Kidney epithelial cell (primary cell): Measurements from ENCODE around the gene BTBD3. TPM values are rescaled to one million over a fixed set of nuclear protein-coding genes. Genes with fewer than 3 reads are reported as not detected.

Experiments
- DNase-seq: peaks from one replicate; pipeline ENCODE4 v3.0.0-alpha.2; 2010; ENCODE audit warnings: low read depth
- H3K27me3 ChIP-seq: 2 replicates; pipeline ENCODE4 v1.6.0; 2011; ENCODE audit warnings: low read length; ENCODE audit not compliant: control insufficient read depth, insufficient read depth
- H3K36me3 ChIP-seq: 2 replicates; pipeline ENCODE4 v1.5.1; 2011; ENCODE audit warnings: low read length; ENCODE audit not compliant: control insufficient read depth, insufficient read depth
- H3K4me3 ChIP-seq: 2 replicates; pipeline ENCODE4 v1.5.1; 2011; ENCODE audit warnings: low read depth, mild to moderate bottlenecking, control low read depth, low read length
- total RNA-seq: library from RNA; depleted of rRNA; stranded (reverse); fragments of >200 nt; gene quantifications from 2 replicates; pipeline ENCODE4 v1.2.3, GENCODE V29; 2015
- TF ChIP-seq, protein P1 (sequence below): IDR thresholded peaks from 2 replicates; pipeline ENCODE4 v1.5.1; 2011; ENCODE audit warnings: mild to moderate bottlenecking, moderate library complexity, low read length, control low read depth, inconsistent platforms; ENCODE audit not compliant: insufficient read depth, poor library complexity, severe bottlenecking

The BTBD3 gene
- total RNA-seq, 1 donor from 2014 or later, result 31.6 TPM

DNA sequence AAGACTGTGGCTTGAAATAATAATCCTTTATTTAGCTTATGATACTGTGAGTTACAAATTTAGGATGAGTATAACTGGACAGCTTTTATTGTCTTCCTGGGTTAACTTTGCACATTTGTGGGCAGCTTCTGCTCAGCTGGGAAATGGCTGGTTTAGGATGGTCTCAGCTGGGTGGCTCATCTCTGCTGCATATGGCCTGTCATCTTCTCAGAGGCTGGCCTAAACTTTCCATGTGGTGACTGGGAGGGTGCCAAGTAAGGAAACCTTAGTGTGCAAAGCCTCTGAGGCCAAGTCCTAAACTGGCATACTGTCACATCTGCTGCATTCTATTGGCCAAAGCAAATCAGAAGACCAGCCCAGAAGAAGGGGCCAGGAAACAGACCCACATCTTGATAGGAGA, 40.2 kb downstream of the BTBD3 start:
- TF ChIP-seq, protein P1, sequence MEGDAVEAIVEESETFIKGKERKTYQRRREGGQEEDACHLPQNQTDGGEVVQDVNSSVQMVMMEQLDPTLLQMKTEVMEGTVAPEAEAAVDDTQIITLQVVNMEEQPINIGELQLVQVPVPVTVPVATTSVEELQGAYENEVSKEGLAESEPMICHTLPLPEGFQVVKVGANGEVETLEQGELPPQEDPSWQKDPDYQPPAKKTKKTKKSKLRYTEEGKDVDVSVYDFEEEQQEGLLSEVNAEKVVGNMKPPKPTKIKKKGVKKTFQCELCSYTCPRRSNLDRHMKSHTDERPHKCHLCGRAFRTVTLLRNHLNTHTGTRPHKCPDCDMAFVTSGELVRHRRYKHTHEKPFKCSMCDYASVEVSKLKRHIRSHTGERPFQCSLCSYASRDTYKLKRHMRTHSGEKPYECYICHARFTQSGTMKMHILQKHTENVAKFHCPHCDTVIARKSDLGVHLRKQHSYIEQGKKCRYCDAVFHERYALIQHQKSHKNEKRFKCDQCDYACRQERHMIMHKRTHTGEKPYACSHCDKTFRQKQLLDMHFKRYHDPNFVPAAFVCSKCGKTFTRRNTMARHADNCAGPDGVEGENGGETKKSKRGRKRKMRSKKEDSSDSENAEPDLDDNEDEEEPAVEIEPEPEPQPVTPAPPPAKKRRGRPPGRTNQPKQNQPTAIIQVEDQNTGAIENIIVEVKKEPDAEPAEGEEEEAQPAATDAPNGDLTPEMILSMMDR, result no peak
- DNase-seq, result no peak
- H3K4me3 ChIP-seq, result no peak overlapping the region
- peaks cover 2% of the 10 kb centered on the region for H3K27me3 ChIP-seq
- no peaks in the 10 kb centered on the region for H3K36me3 ChIP-seq

DNA sequence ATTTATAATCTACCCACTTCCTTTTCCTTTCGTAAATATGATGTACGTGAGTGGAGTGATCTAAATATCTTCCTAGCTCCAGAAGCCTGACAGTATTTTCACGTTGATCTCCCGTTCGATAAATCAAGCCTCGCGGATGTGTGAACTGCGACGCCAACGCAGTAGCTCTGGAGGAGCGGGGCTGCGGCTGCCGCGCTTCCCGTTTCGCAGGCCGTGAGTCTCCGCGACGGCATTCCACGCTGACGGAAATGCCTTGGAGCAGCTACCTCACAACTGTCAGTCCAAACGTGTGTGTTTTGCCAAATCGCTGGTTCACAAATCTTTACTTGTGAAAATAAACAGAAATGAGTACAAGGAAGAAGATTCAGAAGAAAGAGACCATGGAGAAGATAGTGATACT, 41.2 kb downstream of the BTBD3 start:
- DNase-seq, result no peak
- Histone ChIP-seq H3K4me3 (no peak overlapping the region), H3K36me3 (no peaks in the 10 kb centered on the region), H3K27me3 (peaks cover 2% of the 10 kb centered on the region)
- TF ChIP-seq, protein P1, result no peak

DNA sequence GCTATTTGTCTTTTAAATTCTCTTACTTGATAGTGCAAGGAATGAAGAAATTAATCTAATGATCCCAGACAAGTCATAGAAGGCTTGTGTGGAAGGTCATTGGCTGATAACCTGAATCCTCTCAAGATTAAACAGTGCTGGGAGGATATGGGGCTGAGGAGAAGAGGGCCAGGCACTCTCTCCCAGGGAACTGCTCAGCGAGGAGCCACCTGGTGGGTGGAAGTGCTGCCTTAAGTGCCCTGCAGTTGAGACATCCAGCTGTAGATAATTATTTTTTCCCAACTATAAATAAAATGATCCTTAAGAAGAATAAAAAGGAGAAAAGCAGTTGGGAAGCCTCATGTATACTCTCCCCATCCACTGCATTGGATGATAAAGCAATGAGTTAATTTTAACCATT, 47.9 kb downstream of the BTBD3 start:
- Histone ChIP-seq H3K27me3 (no peaks in the 10 kb centered on the region), H3K4me3 (no peak overlapping the region), H3K36me3 (no peaks in the 10 kb centered on the region)
- no peak for DNase-seq
- TF ChIP-seq, protein P1, result no peak

DNA sequence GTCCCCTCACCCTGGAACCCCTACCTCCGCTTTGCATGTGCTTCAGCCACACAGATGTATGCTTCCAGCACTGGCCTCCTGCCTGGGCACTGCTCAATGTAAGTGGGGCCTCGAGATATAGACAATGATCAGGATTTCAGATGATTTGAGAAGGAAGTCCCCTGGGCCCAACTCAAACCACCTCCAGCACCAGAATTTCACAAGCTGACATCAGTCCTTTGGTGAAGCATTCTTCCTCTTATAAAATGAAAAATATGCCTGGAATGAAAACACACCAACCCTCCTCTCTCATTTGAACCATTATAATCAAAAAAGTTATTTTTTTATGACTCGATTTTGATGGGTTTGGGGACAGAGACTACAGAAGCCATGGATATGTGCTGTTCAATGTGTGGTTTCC, 48.5 kb downstream of the BTBD3 start:
- H3K36me3 ChIP-seq, result no peaks in the 10 kb centered on the region
- DNase-seq, result no peak
- no peak overlapping the region for H3K4me3 ChIP-seq
- TF ChIP-seq, protein P1, result no peak
- no peaks in the 10 kb centered on the region for H3K27me3 ChIP-seq

DNA sequence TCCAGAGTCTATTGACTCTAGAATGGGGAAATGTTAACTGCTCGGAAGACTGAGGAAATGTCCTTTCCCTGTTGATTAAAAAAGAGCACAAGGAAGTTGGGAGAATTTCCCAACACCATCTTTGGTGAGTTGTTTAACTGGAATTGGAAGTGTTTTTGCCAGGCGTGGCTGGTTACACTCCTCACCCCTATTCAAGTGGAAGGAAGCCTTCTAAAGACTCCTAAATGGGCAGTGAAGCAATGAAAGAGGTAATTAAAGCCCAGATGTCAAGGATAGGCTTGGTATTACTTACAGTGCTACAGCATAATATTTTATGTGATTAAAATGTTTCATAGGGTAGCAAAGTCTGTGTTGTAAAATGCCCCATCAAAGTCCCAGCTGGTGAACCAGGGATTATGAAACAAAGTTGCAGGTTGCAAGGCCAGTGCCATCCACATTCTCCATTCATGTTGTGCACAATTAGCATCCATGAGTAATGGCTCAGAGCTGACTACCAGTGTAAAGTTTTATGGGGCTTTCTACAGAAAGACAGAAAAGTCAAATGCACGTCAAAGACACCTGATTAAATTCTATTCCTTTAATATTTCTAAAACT, 52.6 kb downstream of the BTBD3 start:
- H3K27me3 ChIP-seq, result no peaks in the 10 kb centered on the region
- no peaks in the 10 kb centered on the region for H3K36me3 ChIP-seq
- TF ChIP-seq, protein P1, result no peak
- no peak overlapping the region for H3K4me3 ChIP-seq
- DNase-seq, result no peak

DNA sequence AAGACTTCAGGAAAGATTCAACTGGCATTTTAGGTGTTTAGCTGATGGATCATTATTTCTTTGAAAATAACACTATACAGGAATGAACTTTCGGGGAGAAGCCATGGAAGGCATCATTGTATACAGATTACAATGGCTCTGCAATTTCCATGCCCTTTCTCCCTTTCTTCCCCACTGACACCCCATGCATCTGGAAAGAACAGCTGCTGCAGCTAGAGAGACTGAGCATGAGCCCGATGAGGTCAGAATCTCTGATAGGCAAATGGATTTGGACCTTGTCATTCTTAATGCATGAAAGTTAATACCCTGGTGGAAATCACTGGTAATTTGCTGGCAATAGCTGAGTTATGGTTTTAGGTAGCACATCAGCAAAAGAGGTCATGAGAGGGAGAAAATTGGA, 54.8 kb downstream of the BTBD3 start:
- Histone ChIP-seq H3K27me3 (no peaks in the 10 kb centered on the region), H3K4me3 (no peak overlapping the region), H3K36me3 (no peaks in the 10 kb centered on the region)
- TF ChIP-seq, protein P1, result no peak
- no peak for DNase-seq
